Ascending aorta (tissue), 2 donors: ENCODE results near the gene TMEM202. TPM values are rescaled to one million over a fixed set of nuclear protein-coding genes. Genes with fewer than 3 reads are reported as not detected.

Experiments used
- DNase-seq, 2 donors: peaks; one replicate each; pipeline ENCODE4 v3.0.0-alpha.2; 2019; ENCODE audit warnings: low spot score in 2 of 2
- H3K27ac ChIP-seq, 2 donors: fragments of 200-600 bp; sonication (generic); one replicate each; pipeline ENCODE4 v1.5.1; 2016 to 2017; ENCODE audit warnings: mild to moderate bottlenecking in 1 of 2
- H3K27me3 ChIP-seq: fragments of 200-600 bp; sonication (generic); one replicate; pipeline ENCODE4 v1.5.1; 2017
- H3K36me3 ChIP-seq, 2 donors: fragments of 200-600 bp; sonication (generic); one replicate each; pipeline ENCODE4 v1.5.1; 2016
- H3K4me1 ChIP-seq, 2 donors: fragments of 200-600 bp; sonication (generic); one replicate each; pipeline ENCODE4 v1.5.1; 2016 to 2017; ENCODE audit warnings: mild to moderate bottlenecking in 1 of 2
- H3K4me3 ChIP-seq, 2 donors: fragments of 200-600 bp; sonication (generic); one replicate each; pipeline ENCODE4 v1.5.1; 2016 to 2017; ENCODE audit warnings: mild to moderate bottlenecking in 1 of 2
- H3K9me3 ChIP-seq, 2 donors: fragments of 200-600 bp; sonication (generic); one replicate each; pipeline ENCODE4 v1.5.1; 2016
- CTCF ChIP-seq, 3 experiments: fragments of 200-600 bp in 2 of 3; fragments of 450-650 bp in 1 of 3; sonication (generic) in 2 of 3; IDR thresholded peaks; one replicate each; pipeline ENCODE4 v1.5.1; 2016 to 2019; ENCODE audit warnings: antibody characterized with exemption in 3 of 3, mild to moderate bottlenecking in 1 of 3, moderate library complexity in 1 of 3
- intact Hi-C: fragments of 100-400 bp; cut with DNase I; formaldehyde crosslinking; loops from one replicate; pipeline ENCODE4 v1.15.1; 2023
- total RNA-seq: library from RNA; depleted of rRNA; stranded (reverse); fragments of >200 nt; gene quantifications from one replicate; pipeline ENCODE4 v1.1.0, GENCODE V29; 2016

TMEM202 gene
- total RNA-seq, 1 donor from 2014 or later: not detected

- Histone ChIP-seq H3K36me3 (peaks cover 9 to 11% of the 10 kb centered on the region in 2 donors), H3K4me1 (no peaks in the 10 kb centered on the region), H3K27me3 (no peaks in the 10 kb centered on the region), H3K4me3 (no peak overlapping the region), H3K27ac (no peak overlapping the region), H3K9me3 (no peaks in the 10 kb centered on the region)
- TF ChIP-seq CTCF (IDR thresholded peaks at IDR 0.05): no peak
- no peak for DNase-seq
- intact Hi-C loops: no loop called here
Measured at GRCh38 chr15:72361176-72361575, 36.9 kb upstream of the TMEM202 start.

DNA sequence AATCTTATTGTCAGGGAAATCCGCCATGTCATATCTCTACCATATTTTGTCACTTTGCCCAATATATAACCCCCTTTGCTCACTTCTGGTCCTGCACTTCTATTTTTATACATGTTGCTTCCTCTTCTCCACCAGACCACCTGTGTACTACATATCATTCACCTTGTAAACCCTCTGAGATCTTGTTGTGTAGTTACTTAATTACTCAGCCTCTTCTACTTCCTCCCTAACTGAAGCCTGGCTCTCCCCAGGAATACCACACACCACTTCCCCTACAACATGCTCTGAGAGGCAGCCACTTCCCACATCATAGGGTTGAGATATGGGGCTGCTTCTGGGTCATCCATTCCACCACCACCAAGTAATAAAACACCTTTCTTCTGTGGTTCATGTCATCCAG is 32.3 kb upstream of the TMEM202 start:
- peaks cover 4 to 5% of the 10 kb centered on the region in 2 donors for H3K36me3 ChIP-seq
- no peak overlapping the region for H3K27ac ChIP-seq
- DNase-seq: no peak
- no peaks in the 10 kb centered on the region for H3K27me3 ChIP-seq
- no peak overlapping the region for H3K4me3 ChIP-seq
- H3K9me3 ChIP-seq: no peaks in the 10 kb centered on the region
- intact Hi-C loops: no loop called here
- TF ChIP-seq CTCF (IDR thresholded peaks at IDR 0.05): no peak
- H3K4me1 ChIP-seq: no peaks in the 10 kb centered on the region

DNA sequence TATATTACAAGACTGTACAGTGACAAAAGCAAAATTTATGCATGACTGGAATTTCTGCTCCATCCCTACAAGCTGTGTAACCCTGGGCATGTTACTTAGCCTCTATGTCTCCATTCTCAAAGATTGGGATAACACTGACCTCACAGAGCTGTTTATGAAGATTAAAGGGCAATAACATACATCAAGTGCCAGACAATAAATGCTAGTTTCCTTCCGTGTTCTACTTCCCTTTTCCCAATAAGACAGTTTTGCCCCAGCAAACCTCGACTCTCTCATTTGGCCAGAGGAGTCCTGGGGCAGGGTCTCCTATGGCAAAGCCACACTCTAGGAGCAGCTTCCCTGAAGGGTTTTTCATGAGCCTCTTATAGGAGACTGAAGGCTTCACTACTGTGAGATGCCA is 29.8 kb upstream of the TMEM202 start:
- Histone ChIP-seq H3K4me3 (no peak overlapping the region), H3K27ac (no peak overlapping the region), H3K36me3 (peaks cover 4 to 5% of the 10 kb centered on the region in 2 donors), H3K4me1 (no peaks in the 10 kb centered on the region), H3K27me3 (no peaks in the 10 kb centered on the region), H3K9me3 (no peaks in the 10 kb centered on the region)
- TF ChIP-seq CTCF (IDR thresholded peaks at IDR 0.05): no peak
- intact Hi-C loops: no loop called here
- no peak for DNase-seq

DNA sequence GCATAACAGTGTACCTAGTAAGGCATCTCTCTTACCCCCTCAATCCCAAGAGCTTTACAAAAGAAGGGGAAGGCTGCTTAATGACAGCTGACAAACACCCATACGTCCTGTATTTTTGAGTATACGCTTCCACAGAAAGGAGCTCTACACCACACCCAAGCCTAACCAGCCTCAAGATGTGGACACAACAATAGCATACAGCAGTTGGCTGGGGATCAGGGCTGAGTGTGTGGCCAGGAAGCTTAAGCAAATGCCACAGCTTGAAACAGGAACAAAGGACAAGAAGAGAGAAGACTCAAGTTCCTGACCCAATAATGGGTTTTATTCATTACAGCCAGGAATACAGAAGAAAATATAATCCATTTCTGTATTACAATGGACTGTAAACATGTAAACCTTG is 29.2 kb upstream of the TMEM202 start:
- no peaks in the 10 kb centered on the region for H3K27me3 ChIP-seq
- TF ChIP-seq CTCF (IDR thresholded peaks at IDR 0.05): no peak
- H3K27ac ChIP-seq: no peak overlapping the region
- peaks cover 3 to 5% of the 10 kb centered on the region in 2 donors for H3K36me3 ChIP-seq
- intact Hi-C loops: no loop called here
- no peak overlapping the region for H3K4me3 ChIP-seq
- no peaks in the 10 kb centered on the region for H3K4me1 ChIP-seq
- peak in 1 of 2 donors; percentile 34 for DNase-seq
- H3K9me3 ChIP-seq: no peaks in the 10 kb centered on the region

DNA sequence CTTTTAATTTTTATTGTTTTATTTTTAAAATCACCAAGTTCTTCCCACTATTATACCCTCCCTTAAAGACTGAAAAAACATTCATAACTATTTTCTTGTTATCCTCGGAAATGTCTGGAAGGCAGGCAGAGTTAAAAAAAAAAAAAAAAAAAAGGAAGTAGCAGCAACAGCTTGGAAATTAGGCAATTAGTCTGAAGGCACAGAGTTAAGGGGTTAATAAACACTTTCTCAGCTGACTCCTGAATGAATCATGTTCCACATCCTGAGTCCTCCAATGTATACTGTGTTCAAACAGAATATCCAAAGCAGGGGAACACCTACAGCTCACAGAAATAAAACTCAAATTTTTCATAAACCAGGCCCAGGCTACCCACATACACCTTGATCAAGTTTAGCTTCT is 28.1 kb upstream of the TMEM202 start:
- no peaks in the 10 kb centered on the region for H3K9me3 ChIP-seq
- H3K27ac ChIP-seq: no peak overlapping the region
- intact Hi-C loops: loop anchor here (10.0 kb wide), 1 partner anchor 1265 kb away; the partner anchor contains the start of gene NPTN

More for the DNA sequence above, 28.1 kb upstream of the TMEM202 start:
- no peaks in the 10 kb centered on the region for H3K27me3 ChIP-seq
- H3K4me3 ChIP-seq: no peak overlapping the region
- no peak for TF ChIP-seq CTCF (IDR thresholded peaks at IDR 0.05)
- DNase-seq: no peak
- H3K4me1 ChIP-seq: peaks cover 0 to 5% of the 10 kb centered on the region in 2 donors
- peaks cover 0 to 5% of the 10 kb centered on the region in 2 donors for H3K36me3 ChIP-seq
